HepG2 (cell line): Measurements from ENCODE around the gene RHBDF2. TPM values are rescaled to one million over a fixed set of nuclear protein-coding genes. Genes with fewer than 3 reads are reported as not detected.

Source experiments
- AGO2 ChIP-seq: fragments of 200-400 bp; formaldehyde crosslinking; optimal IDR thresholded peaks from 2 replicates; pipeline ENCODE3; 2017; ENCODE audit warnings: mild to moderate bottlenecking, low read depth, low read length, moderate library complexity
- ASH2L ChIP-seq: fragments of 300-600, 200-600 bp; sonication (generic); IDR thresholded peaks from 2 replicates; pipeline ENCODE4 v1.7.0; 2017; ENCODE audit warnings: low read depth, mild to moderate bottlenecking, moderate library complexity, mixed read lengths, low read length; ENCODE audit not compliant: insufficient read length
- HNRNPLL ChIP-seq: fragments of 200-400 bp; formaldehyde crosslinking; IDR thresholded peaks from 2 replicates; pipeline ENCODE4 v1.6.1; 2017; ENCODE audit warnings: mild to moderate bottlenecking, low read depth, low read length; ENCODE audit not compliant: poor library complexity, severe bottlenecking
- ISX ChIP-seq: sonication (generic); formaldehyde crosslinking; conservative IDR thresholded peaks from 2 replicates; pipeline ENCODE4 v1.5.0; 2020; ENCODE audit warnings: missing genetic modification reagents
- MIER2 ChIP-seq: IDR thresholded peaks from 2 replicates; pipeline ENCODE4 v1.6.1; 2016; ENCODE audit warnings: missing biosample characterization, missing genetic modification reagents
- MYNN ChIP-seq: sonication (generic); formaldehyde crosslinking; IDR thresholded peaks from 2 replicates; pipeline ENCODE4 v1.4.0; 2020; ENCODE audit warnings: mild to moderate bottlenecking, low read depth, missing genetic modification reagents
- NFYB ChIP-seq: sonication (generic); formaldehyde crosslinking; IDR thresholded peaks from 2 replicates; pipeline ENCODE4 v1.4.0; 2020; ENCODE audit warnings: missing genetic modification reagents
- REPIN1 ChIP-seq: sonication (generic); formaldehyde crosslinking; IDR thresholded peaks from 2 replicates; pipeline ENCODE4 v1.8.0; 2022; ENCODE audit warnings: missing genetic modification reagents, low read depth, mild to moderate bottlenecking, borderline replicate concordance
- SMC3 ChIP-seq: IDR thresholded peaks from 2 replicates; pipeline ENCODE4 v1.6.1; 2011; ENCODE audit warnings: low read length, improper control_type of control experiment
- ZBTB1 ChIP-seq: sonication (generic); formaldehyde crosslinking; IDR thresholded peaks from 2 replicates; pipeline ENCODE4 v1.4.0; 2020; ENCODE audit warnings: missing genetic modification reagents, borderline replicate concordance
- ZNF230 ChIP-seq: sonication (generic); formaldehyde crosslinking; IDR thresholded peaks from 2 replicates; pipeline ENCODE4 v1.4.0; 2020; ENCODE audit warnings: mild to moderate bottlenecking, missing genetic modification reagents
- ZNF460 ChIP-seq: sonication (generic); formaldehyde crosslinking; IDR thresholded peaks from 2 replicates; pipeline ENCODE4 v1.5.1; 2020; ENCODE audit warnings: missing genetic modification reagents, mild to moderate bottlenecking, borderline replicate concordance
- ZNF781 ChIP-seq: sonication (generic); formaldehyde crosslinking; IDR thresholded peaks from 2 replicates; pipeline ENCODE4 v1.5.1; 2020; ENCODE audit warnings: borderline replicate concordance, mild to moderate bottlenecking, missing genetic modification reagents; ENCODE audit errors: not compliant biosample characterization
- polyA plus RNA-seq, 8 experiments: library from polyadenylated mRNA; depleted of rRNA in 3 of 8; stranded (reverse) in 7 of 8; unstranded in 1 of 8; fragments of >200 nt; fragmentation: Illumina TruSeq in 4 of 8; extraction: Trizol in 4 of 8; gene quantifications; 2 replicates each; pipeline versions ENCODE4 v1.2.1 to v1.2.3, GENCODE V29; 2011 to 2016; ENCODE audit warnings: low read depth in 4 of 8, missing spikeins in 1 of 8, mixed read lengths in 1 of 8; ENCODE audit not compliant: insufficient read depth in 1 of 8
- total RNA-seq, 5 experiments: library from RNA; depleted of rRNA; stranded (reverse); fragments of >200 nt; fragmentation: Illumina TruSeq; extraction: Trizol; gene quantifications; 2 replicates each; pipeline ENCODE4 v1.2.3, GENCODE V29; 2016; ENCODE audit warnings: low read depth in 1 of 5
- TF ChIP-seq, protein P1 (sequence below): sonication (generic); formaldehyde crosslinking; IDR thresholded peaks from one replicate; pipeline ENCODE4 v1.5.1; 2020; ENCODE audit warnings: mild to moderate bottlenecking, missing genetic modification reagents; ENCODE audit errors: not compliant biosample characterization
- TF ChIP-seq, protein P2 (sequence below): sonication (generic); formaldehyde crosslinking; IDR thresholded peaks from 2 replicates; pipeline ENCODE4 v1.8.0; 2022; ENCODE audit warnings: mild to moderate bottlenecking, missing genetic modification reagents, moderate library complexity
- TF ChIP-seq, protein P3 (sequence below): IDR thresholded peaks from 2 replicates; pipeline ENCODE4 v1.6.1; 2016; ENCODE audit warnings: missing compliant biosample characterization, missing genetic modification reagents, borderline replicate concordance
- TF ChIP-seq, protein P4 (sequence below): sonication (generic); formaldehyde crosslinking; IDR thresholded peaks from 2 replicates; pipeline ENCODE4 v1.4.0; 2020; ENCODE audit warnings: mild to moderate bottlenecking, low read depth, missing genetic modification reagents
- TF ChIP-seq, protein P5 (sequence below): IDR thresholded peaks from 2 replicates; pipeline ENCODE4 v1.6.1; 2016; ENCODE audit warnings: low read depth, borderline replicate concordance

RHBDF2 gene
- total and polyA plus RNA-seq, 2 of the 13 experiments (the other 11 are each of a cell fraction or from before 2014, with no cell fraction given), result 7.8 to 24.2 TPM

DNA sequence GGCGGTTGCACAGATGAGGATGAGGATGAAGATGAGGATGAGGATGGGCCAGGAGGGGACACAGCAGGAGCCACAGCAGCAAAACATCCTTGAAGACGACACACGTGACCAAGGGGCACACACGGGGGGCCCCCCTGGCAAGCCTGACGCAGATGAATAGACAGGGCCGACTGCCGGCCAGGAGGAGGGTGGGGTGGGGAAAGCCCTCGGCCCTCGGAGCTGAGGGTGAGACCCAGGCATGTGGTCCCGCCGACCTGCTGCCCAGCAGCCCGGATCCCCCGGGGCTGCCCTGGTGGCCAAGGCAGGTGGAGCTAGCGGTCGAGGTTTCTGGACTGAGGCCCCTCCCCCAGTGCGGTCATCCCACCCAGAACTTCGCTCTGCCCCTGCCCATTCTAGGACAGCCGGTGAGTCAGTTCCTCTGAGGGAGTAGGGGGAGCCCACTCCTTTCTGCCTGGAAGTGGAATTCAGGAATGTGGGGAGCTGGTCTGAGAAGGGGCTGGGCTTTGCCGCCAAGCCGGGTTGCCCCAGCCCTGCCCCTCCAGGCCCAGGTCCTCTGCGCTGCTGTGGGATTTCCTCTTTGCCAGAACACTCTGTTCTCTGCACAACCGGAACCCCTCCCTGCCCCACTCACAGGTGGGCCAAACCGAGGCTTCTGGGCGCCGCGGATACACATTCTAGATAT lies 26.3 kb upstream of the RHBDF2 start (continued):
- TF ChIP-seq AGO2 (peak; percentile 72), ZNF460 (CRISPR knock-in tag) (no peak), MIER2 (CRISPR knock-in tag) (0 out of 2 replicates have a peak, but pooled peaks have one; percentile 33), NFYB (no peak), ZNF230 (CRISPR knock-in tag) (no peak), ISX (no peak), MYNN (CRISPR knock-in tag) (no peak), REPIN1 (CRISPR knock-in tag) (no peak), ZBTB1 (no peak), ASH2L (no peak), ZNF781 (CRISPR knock-in tag) (no peak), HNRNPLL (peak; percentile 28), SMC3 (no peak)
- TF ChIP-seq, protein P1, sequence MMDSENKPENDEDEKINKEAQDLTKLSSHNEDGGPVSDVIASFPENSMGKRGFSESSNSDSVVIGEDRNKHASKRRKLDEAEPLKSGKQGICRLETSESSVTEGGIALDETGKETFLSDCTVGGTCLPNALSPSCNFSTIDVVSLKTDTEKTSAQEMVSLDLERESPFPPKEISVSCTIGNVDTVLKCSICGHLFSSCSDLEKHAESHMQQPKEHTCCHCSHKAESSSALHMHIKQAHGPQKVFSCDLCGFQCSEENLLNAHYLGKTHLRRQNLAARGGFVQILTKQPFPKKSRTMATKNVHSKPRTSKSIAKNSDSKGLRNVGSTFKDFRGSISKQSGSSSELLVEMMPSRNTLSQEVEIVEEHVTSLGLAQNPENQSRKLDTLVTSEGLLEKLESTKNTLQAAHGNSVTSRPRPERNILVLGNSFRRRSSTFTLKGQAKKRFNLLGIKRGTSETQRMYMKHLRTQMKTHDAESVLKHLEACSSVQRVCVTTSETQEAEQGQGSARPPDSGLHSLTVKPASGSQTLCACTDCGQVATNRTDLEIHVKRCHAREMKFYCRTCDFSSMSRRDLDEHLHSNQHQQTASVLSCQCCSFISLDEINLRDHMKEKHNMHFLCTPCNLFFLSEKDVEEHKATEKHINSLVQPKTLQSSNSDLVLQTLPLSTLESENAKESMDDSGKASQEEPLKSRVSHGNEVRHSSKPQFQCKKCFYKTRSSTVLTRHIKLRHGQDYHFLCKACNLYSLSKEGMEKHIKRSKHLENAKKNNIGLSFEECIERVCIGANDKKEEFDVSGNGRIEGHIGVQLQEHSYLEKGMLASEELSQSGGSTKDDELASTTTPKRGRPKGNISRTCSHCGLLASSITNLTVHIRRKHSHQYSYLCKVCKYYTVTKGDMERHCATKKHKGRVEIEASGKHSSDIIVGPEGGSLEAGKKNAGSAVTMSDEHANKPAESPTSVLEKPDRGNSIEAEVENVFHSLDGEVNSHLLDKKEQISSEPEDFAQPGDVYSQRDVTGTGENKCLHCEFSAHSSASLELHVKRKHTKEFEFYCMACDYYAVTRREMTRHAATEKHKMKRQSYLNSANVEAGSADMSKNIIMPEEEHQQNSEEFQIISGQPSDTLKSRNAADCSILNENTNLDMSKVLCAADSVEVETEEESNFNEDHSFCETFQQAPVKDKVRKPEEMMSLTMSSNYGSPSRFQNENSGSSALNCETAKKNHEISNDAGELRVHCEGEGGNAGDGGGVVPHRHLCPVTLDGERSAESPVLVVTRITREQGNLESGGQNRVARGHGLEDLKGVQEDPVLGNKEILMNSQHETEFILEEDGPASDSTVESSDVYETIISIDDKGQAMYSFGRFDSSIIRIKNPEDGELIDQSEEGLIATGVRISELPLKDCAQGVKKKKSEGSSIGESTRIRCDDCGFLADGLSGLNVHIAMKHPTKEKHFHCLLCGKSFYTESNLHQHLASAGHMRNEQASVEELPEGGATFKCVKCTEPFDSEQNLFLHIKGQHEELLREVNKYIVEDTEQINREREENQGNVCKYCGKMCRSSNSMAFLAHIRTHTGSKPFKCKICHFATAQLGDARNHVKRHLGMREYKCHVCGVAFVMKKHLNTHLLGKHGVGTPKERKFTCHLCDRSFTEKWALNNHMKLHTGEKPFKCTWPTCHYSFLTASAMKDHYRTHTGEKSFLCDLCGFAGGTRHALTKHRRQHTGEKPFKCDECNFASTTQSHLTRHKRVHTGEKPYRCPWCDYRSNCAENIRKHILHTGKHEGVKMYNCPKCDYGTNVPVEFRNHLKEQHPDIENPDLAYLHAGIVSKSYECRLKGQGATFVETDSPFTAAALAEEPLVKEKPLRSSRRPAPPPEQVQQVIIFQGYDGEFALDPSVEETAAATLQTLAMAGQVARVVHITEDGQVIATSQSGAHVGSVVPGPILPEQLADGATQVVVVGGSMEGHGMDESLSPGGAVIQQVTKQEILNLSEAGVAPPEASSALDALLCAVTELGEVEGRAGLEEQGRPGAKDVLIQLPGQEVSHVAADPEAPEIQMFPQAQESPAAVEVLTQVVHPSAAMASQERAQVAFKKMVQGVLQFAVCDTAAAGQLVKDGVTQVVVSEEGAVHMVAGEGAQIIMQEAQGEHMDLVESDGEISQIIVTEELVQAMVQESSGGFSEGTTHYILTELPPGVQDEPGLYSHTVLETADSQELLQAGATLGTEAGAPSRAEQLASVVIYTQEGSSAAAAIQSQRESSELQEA (CRISPR knock-in tag), result no peak
- TF ChIP-seq, protein P2, sequence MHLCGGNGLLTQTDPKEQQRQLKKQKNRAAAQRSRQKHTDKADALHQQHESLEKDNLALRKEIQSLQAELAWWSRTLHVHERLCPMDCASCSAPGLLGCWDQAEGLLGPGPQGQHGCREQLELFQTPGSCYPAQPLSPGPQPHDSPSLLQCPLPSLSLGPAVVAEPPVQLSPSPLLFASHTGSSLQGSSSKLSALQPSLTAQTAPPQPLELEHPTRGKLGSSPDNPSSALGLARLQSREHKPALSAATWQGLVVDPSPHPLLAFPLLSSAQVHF, result no peak
- TF ChIP-seq, protein P3, sequence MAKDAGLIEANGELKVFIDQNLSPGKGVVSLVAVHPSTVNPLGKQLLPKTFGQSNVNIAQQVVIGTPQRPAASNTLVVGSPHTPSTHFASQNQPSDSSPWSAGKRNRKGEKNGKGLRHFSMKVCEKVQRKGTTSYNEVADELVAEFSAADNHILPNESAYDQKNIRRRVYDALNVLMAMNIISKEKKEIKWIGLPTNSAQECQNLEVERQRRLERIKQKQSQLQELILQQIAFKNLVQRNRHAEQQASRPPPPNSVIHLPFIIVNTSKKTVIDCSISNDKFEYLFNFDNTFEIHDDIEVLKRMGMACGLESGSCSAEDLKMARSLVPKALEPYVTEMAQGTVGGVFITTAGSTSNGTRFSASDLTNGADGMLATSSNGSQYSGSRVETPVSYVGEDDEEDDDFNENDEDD (CRISPR knock-in tag), result no peak
- TF ChIP-seq, protein P4, sequence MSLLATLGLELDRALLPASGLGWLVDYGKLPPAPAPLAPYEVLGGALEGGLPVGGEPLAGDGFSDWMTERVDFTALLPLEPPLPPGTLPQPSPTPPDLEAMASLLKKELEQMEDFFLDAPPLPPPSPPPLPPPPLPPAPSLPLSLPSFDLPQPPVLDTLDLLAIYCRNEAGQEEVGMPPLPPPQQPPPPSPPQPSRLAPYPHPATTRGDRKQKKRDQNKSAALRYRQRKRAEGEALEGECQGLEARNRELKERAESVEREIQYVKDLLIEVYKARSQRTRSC, result no peak
- TF ChIP-seq, protein P5, sequence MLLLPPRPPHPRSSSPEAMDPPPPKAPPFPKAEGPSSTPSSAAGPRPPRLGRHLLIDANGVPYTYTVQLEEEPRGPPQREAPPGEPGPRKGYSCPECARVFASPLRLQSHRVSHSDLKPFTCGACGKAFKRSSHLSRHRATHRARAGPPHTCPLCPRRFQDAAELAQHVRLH (CRISPR knock-in tag), result no peak
